Stimulated activated CD4-positive, alpha-beta T cell treated with anti-CD3 and anti-CD28 coated beads, TNF-alpha, amount 100 ng/mL, for 48 hours (primary cell): ENCODE measurements around the gene CRADD.

Source experiments
- DNase-seq, 3 donors: peaks; one replicate each; pipeline ENCODE4 v3.0.0-alpha.2; 2020; ENCODE audit warnings: low read depth in 3 of 3

The CRADD gene

GRCh38 chr12:93671044-93671443 is 6.1 kb upstream of the CRADD start:
- DNase-seq, result no peak

- DNase-seq, result no peak
Observed at GRCh38 chr12:93673084-93673483, 4.1 kb upstream of the CRADD start.

GRCh38 chr12:93674386-93674785 is 2.8 kb upstream of the CRADD start:
- no peak for DNase-seq

- no peak for DNase-seq
Observed at GRCh38 chr12:93676408-93677194, 574 bp upstream of the CRADD start.

- DNase-seq, result no peak
Observed at GRCh38 chr12:93678779-93679178, 1.6 kb downstream of the CRADD start.

GRCh38 chr12:93679308-93679925 is 2.2 kb downstream of the CRADD start:
- no peak for DNase-seq

GRCh38 chr12:93680006-93680405 is 2.8 kb downstream of the CRADD start:
- no peak for DNase-seq

- no peak for DNase-seq
Observed at GRCh38 chr12:93682846-93683261, 5.7 kb downstream of the CRADD start.

GRCh38 chr12:93683410-93683809 is 6.2 kb downstream of the CRADD start:
- no peak for DNase-seq

GRCh38 chr12:93684716-93685115 is 7.5 kb downstream of the CRADD start:
- DNase-seq, result no peak

- no peak for DNase-seq
Observed at GRCh38 chr12:93686572-93687356, 9.6 kb downstream of the CRADD start.

- DNase-seq, result no peak
Observed at GRCh38 chr12:93689076-93689834, 12.1 kb downstream of the CRADD start.

- no peak for DNase-seq
Observed at GRCh38 chr12:93696462-93696861, 19.3 kb downstream of the CRADD start.

- no peak for DNase-seq
Observed at GRCh38 chr12:93698307-93699092, 21.3 kb downstream of the CRADD start.

GRCh38 chr12:93699271-93700145 is 22.3 kb downstream of the CRADD start:
- no peak for DNase-seq

- no peak for DNase-seq
Observed at GRCh38 chr12:93702707-93703315, 25.6 kb downstream of the CRADD start.

- DNase-seq, result no peak
Observed at GRCh38 chr12:93704122-93704521, 26.9 kb downstream of the CRADD start.

- no peak for DNase-seq
Observed at GRCh38 chr12:93704625-93705024, 27.4 kb downstream of the CRADD start.

- no peak for DNase-seq
Observed at GRCh38 chr12:93705237-93705636, 28.1 kb downstream of the CRADD start.

GRCh38 chr12:93706387-93706786 is 29.2 kb downstream of the CRADD start:
- no peak for DNase-seq
